DMS153 treated with DMSO at 0.1 percent for 48 hours (cell line): ENCODE measurements around the gene RAB1B.
"Not testable (repeated sequence)": the region's sequence is repeated elsewhere in the genome, so short reads cannot be mapped to it uniquely, and the experiment has no call there.

ENCODE experiments used
- DNase-seq: peaks from one replicate; lab custom pipeline; 2025; ENCODE audit not compliant: unreplicated experiment; lab: John Stamatoyannopoulos, UW

Gene RAB1B

DNA sequence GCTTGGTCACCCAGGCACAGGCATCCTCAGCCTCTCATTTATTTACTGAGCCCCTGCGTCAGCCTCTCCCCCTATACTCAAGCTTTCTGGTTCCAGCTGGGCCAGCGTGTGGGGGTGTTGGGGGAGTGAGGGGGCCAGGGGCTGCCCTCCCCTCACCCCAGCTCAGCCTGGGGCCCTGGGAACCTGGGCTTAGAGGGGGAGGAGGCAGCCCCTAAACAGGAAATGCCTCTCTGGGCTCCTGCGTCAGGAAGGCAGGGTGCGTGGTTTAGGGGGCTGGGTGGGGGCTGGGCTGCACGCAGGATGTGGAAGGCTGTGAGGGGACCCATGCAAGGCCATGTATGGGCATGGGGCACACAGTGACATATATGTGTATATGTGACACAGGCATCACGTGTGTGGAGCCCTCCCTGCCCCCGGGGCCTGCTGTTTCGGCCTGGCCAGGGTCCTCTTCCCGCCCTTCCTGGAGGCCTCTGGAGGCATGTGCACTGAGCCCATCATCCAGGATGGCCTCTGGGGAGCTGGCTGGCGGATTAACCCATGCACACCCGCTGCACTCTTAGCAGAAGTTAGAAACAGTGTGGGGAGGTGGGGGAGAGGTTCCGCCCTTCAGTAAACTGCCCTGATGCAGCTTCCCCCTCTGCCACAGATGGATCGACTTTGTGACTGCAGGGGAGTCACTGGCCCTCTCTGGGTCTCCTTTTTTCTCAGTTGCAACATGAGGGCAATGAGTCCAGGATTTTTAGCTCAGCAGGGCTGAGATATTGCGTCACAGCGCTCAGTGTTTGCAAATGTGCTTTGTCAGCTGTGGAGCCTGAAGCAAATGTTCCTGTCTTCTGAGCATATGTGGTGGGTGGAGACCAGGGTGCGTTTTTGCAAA lies 49.5 kb downstream of the RAB1B start:
- no peak for DNase-seq

DNA sequence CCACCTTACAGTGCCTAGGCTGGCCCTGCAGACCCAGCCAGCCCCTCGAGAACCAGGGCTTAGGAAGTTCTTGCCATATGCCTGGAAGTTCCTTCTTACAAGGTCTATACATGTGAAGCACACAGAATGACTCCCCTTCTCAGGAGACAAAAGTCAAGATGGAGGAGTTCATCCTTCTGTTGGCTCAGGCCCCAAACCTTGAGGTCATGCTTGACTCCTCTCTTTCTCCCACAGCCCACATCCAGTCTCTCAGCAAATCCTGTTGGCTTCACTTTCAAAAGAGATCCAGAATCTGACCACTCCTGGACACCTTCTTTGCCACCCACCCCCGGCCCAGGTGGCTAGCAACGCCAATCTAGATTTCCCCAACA lies 50.1 kb downstream of the RAB1B start:
- no peak for DNase-seq

GRCh38 chr11:66320289-66320688 lies 51.9 kb downstream of the RAB1B start:
- DNase-seq: not testable (repeated sequence)

DNA sequence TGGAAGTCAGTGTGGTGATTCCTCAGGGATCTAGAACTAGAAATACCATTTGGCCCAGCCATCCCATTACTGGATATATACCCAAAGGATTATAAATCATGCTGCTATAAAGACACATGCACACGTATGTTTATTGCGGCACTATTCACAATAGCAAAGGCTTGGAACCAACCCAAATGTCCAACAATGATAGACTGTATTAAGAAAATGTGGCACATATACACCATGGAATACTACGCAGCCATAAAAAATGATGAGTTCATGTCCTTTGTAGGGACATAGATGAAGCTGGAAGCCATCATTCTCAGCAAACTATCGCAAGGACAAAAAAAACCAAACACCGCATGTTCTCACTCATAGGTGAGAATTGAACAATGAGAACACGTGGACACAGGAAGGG lies 52.3 kb downstream of the RAB1B start:
- not testable (repeated sequence) for DNase-seq

DNA sequence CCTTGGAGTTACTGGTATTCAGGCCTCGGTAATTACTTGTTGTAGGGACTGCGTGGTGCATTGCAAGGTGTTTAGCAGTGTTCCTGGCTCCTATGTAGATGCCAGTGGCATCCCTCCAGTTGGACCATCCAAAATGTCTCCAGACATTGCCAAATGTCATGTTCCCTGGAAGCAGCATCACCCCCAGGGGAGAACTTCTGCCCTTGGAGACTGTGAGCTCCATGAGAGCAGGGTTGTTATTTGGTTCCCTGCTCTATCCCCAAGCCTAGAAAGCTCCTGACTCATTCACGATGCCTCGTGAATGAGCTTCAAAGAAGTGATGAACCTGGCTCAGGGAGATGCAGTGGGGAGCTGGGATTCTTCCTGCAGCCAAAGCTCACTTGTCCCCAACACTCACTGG lies 53.2 kb downstream of the RAB1B start:
- no peak for DNase-seq

GRCh38 chr11:66322732-66323427 lies 54.4 kb downstream of the RAB1B start:
- no peak for DNase-seq

- no peak for DNase-seq
Measured at GRCh38 chr11:66323684-66324083, 55.2 kb downstream of the RAB1B start.

- no peak for DNase-seq
Measured at GRCh38 chr11:66324664-66325063, 56.2 kb downstream of the RAB1B start.

DNA sequence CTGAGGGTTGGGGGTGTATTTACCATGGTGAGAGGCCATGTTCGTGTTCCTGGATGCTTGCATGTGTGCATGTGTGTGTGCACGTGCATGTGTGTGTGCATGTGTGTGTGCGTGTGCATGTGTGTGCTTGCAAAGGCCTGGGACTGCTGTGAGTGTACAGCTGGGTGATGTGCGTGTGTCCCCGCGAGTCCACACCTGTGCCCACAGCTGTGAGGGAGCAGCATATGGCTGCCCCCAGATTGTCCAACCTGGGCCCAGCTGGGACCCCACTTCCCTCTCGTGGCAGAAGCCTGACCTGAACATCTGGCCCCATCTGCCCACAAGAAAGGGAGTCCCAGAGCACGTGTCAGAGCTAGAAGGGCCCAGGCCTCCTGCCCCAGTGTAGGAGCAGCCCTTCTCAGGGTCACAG lies 56.8 kb downstream of the RAB1B start:
- DNase-seq: no peak

- DNase-seq: no peak
Measured at GRCh38 chr11:66326261-66327111, 58.0 kb downstream of the RAB1B start.
